BJ (cell line): ENCODE data around the gene PRM1. TPM values are rescaled to one million over a fixed set of nuclear protein-coding genes. Genes with fewer than 3 reads are reported as not detected.

Source experiments
- CTCF ChIA-PET: fragments of 350-600 bp; formaldehyde crosslinking; extraction: SDS; loops from one replicate; lab custom pipeline; 2021; ENCODE audit warnings: antibody characterized with exemption, inconsistent platforms; lab: Yijun Ruan, JAX
- POLR2A ChIA-PET: fragments of 300-600 bp; sonication (Branson Sonifier 250); formaldehyde crosslinking; extraction: SDS; loops from one replicate; lab custom pipeline; 2021; ENCODE audit warnings: antibody characterized with exemption; lab: Charles Lee
- DNase-seq: peaks from one replicate; pipeline ENCODE4 v3.0.0-alpha.2; 2011; ENCODE audit warnings: low read depth
- H3K27me3 ChIP-seq: 2 replicates; pipeline ENCODE4 v1.6.0; 2011; ENCODE audit warnings: low read length; ENCODE audit not compliant: control insufficient read depth, insufficient read depth
- H3K36me3 ChIP-seq: 2 replicates; pipeline ENCODE4 v1.5.1; 2011; ENCODE audit warnings: low read length; ENCODE audit not compliant: control insufficient read depth, insufficient read depth
- H3K4me3 ChIP-seq: 2 replicates; pipeline ENCODE4 v1.5.1; 2011; ENCODE audit warnings: low read depth, mild to moderate bottlenecking, control low read depth, low read length
- CTCF ChIP-seq: IDR thresholded peaks from 2 replicates; pipeline ENCODE4 v1.5.1; 2011; ENCODE audit warnings: low read depth, mild to moderate bottlenecking, control low read depth, inconsistent platforms, low read length, moderate library complexity; ENCODE audit not compliant: insufficient read depth
- polyA plus RNA-seq: library from polyadenylated mRNA; depleted of rRNA; stranded (reverse); fragments of >200 nt; gene quantifications from 2 replicates; pipeline ENCODE4 v1.2.3, GENCODE V29; 2011

PRM1 gene
- polyA plus RNA-seq, 1 experiment = not detected

- no peak for TF ChIP-seq CTCF
- Histone ChIP-seq H3K36me3 (no peaks in the 10 kb centered on the region), H3K27me3 (no peaks in the 10 kb centered on the region), H3K4me3 (no peak overlapping the region)
- CTCF ChIA-PET = no interaction called here
- no peak for DNase-seq
- POLR2A ChIA-PET = no interaction called here
Measured at GRCh38 chr16:11325404-11326083, 44.4 kb upstream of the PRM1 start.

- Histone ChIP-seq H3K36me3 (no peaks in the 10 kb centered on the region; the same call in 1 of the 2 replicates), H3K4me3 (no peak overlapping the region), H3K27me3 (no peaks in the 10 kb centered on the region)
- TF ChIP-seq CTCF = no peak
- CTCF ChIA-PET = interaction anchor here (0.7 kb wide), 1 partner anchor 22 kb away, joined by 3 read pairs; no protein-coding TSS in a partner anchor
- POLR2A ChIA-PET = no interaction called here
- no peak for DNase-seq
Measured at GRCh38 chr16:11323551-11324336, 42.6 kb upstream of the PRM1 start.

GRCh38 chr16:11322823-11323222 lies 41.7 kb upstream of the PRM1 start:
- H3K36me3 ChIP-seq = no peaks in the 10 kb centered on the region; the same call in 1 of the 2 replicates
- POLR2A ChIA-PET = no interaction called here
- no peak for DNase-seq
- CTCF ChIA-PET = no interaction called here
- H3K27me3 ChIP-seq = no peaks in the 10 kb centered on the region
- no peak for TF ChIP-seq CTCF
- H3K4me3 ChIP-seq = no peak overlapping the region

GRCh38 chr16:11321662-11322061 lies 40.5 kb upstream of the PRM1 start:
- Histone ChIP-seq H3K36me3 (no peaks in the 10 kb centered on the region; the same call in 1 of the 2 replicates), H3K4me3 (no peak overlapping the region), H3K27me3 (no peaks in the 10 kb centered on the region)
- DNase-seq = no peak
- CTCF ChIA-PET = no interaction called here
- POLR2A ChIA-PET = no interaction called here
- no peak for TF ChIP-seq CTCF

- POLR2A ChIA-PET = no interaction called here
- Histone ChIP-seq H3K36me3 (no peaks in the 10 kb centered on the region; the same call in 1 of the 2 replicates), H3K4me3 (no peak overlapping the region), H3K27me3 (no peaks in the 10 kb centered on the region)
- no peak for TF ChIP-seq CTCF
- DNase-seq = no peak
- CTCF ChIA-PET = interaction anchor here (0.6 to 1.1 kb wide), 2 partner anchors 36 to 42 kb away, joined by 3 to 5 read pairs; no protein-coding TSS in a partner anchor
Measured at GRCh38 chr16:11320170-11320569, 39.0 kb upstream of the PRM1 start.
